ENCODE data around the gene CARD6. TPM values are rescaled to one million over a fixed set of nuclear protein-coding genes. Genes with fewer than 3 reads are reported as not detected.

CARD6 gene
- total and polyA plus RNA-seq, 2 of the 8 experiments (the other 6 are each of a cell fraction or from before 2014, with no cell fraction given): 0.41 to 0.50 TPM

DNA sequence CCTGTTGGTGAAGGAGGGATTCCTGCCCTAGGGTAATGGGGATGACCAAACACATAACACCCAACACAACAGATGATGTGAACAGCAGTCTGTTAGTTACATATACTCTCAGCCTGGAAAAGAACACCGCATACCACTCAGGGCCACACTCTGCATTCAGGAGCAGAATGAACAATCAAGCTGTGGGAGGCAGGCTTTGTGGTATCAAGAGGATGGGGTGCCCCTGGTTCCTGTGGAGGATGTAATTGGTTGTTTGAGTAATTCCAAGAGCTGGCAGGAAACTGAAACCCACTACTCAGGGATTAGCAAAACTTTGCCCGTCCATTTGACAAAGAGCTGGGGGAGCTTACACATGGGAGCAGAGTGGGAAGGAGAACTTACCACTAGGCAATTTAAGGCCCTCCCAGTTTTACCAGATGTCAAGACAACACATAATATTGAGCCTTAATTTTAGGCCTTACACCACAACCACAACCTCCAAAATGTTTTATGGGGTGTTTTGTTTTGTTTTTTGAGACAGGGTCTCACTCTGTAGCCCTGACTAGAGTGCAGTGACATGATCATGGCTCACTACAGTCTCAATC, 27.4 kb upstream of the CARD6 start (continued):
- no peak for TF ChIP-seq ATF2 (IDR thresholded peaks at IDR 0.05; ENCODE audit: low read length)
- no peak for TF ChIP-seq CBX5 (IDR thresholded peaks at IDR 0.05; ENCODE audit: low read depth, low read length)
- no peak for TF ChIP-seq CBX8 (IDR thresholded peaks at IDR 0.05; ENCODE audit: borderline replicate concordance, low read depth, low read length)
- no peak for TF ChIP-seq JUN (IDR thresholded peaks at IDR 0.05; ENCODE audit: low read depth, low read length)
- no peak for TF ChIP-seq POLR2AphosphoS5 (IDR thresholded peaks at IDR 0.05; ENCODE audit: low read depth, low read length)
- TF ChIP-seq NRF1 (IDR thresholded peaks at IDR 0.05; ENCODE audit: low read depth, low read length): no peak
- TF ChIP-seq SRF (IDR thresholded peaks at IDR 0.05; ENCODE audit: low read depth, low read length): no peak
- TF ChIP-seq BRCA1 (IDR thresholded peaks at IDR 0.05; ENCODE audit: low read depth, low read length): no peak
- no peak for TF ChIP-seq KDM1A (IDR thresholded peaks at IDR 0.05; ENCODE audit: borderline replicate concordance, low read length)
- no peak for TF ChIP-seq RNF2 (IDR thresholded peaks at IDR 0.05; ENCODE audit: borderline replicate concordance, low read depth, low read length, missing control alignments, poor library complexity, severe bottlenecking)

Data from H1 (cell line).